C4-2B (cell line): ENCODE measurements around the gene HTR4.

Experiments
- ZFX ChIP-seq: fragments of 450-650 bp; IDR thresholded peaks from 2 replicates; pipeline ENCODE4 v1.6.1; 2017
- TF ChIP-seq, protein P1 (sequence below): fragments of 450-650 bp; conservative IDR thresholded peaks from 2 replicates; pipeline ENCODE4 v1.5.1; 2017; ENCODE audit warnings: mild to moderate bottlenecking

DNA sequence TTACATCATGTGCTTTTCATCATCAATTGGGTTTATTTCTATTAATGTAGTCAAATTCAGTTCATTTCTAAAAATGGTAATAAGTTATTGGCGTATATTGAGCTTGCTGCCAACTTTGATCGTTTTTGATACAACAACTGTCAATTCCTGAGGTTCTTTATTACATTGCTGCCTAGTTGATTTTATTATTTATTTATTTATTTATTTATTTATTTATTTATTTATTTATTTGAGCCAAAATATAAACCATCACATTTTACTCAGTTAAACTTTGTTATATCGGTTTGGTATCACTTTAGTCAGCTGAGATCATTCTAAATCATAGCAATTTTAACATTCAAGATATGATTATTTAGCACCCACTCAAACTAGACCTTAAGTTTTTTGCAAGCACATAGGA, 170.6 kb downstream of the HTR4 start:
- TF ChIP-seq, protein P1, sequence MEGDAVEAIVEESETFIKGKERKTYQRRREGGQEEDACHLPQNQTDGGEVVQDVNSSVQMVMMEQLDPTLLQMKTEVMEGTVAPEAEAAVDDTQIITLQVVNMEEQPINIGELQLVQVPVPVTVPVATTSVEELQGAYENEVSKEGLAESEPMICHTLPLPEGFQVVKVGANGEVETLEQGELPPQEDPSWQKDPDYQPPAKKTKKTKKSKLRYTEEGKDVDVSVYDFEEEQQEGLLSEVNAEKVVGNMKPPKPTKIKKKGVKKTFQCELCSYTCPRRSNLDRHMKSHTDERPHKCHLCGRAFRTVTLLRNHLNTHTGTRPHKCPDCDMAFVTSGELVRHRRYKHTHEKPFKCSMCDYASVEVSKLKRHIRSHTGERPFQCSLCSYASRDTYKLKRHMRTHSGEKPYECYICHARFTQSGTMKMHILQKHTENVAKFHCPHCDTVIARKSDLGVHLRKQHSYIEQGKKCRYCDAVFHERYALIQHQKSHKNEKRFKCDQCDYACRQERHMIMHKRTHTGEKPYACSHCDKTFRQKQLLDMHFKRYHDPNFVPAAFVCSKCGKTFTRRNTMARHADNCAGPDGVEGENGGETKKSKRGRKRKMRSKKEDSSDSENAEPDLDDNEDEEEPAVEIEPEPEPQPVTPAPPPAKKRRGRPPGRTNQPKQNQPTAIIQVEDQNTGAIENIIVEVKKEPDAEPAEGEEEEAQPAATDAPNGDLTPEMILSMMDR, result no peak
- no peak for TF ChIP-seq ZFX
